Daoy (cell line): ENCODE results near the gene CNNM4. TPM values are rescaled to one million over a fixed set of nuclear protein-coding genes. Genes with fewer than 3 reads are reported as not detected.

ENCODE experiments used
- DNase-seq: peaks from one replicate; pipeline ENCODE4 v3.0.0-alpha.2; 2015; ENCODE audit warnings: low read depth
- total RNA-seq: library from RNA; depleted of rRNA; stranded (reverse); fragments of >200 nt; shearing (Covaris generic); gene quantifications from 2 replicates; pipeline ENCODE4 v1.2.3, GENCODE V29; 2014

The CNNM4 gene
- total RNA-seq, 1 experiment from 2014 or later: 2.6 TPM

GRCh38 chr2:96758987-96759386 is 1.7 kb upstream of the CNNM4 start:
- no peak for DNase-seq

- DNase-seq: no peak
These were observed 1.2 kb upstream of the CNNM4 start for GRCh38 chr2:96759548-96759947.

DNA sequence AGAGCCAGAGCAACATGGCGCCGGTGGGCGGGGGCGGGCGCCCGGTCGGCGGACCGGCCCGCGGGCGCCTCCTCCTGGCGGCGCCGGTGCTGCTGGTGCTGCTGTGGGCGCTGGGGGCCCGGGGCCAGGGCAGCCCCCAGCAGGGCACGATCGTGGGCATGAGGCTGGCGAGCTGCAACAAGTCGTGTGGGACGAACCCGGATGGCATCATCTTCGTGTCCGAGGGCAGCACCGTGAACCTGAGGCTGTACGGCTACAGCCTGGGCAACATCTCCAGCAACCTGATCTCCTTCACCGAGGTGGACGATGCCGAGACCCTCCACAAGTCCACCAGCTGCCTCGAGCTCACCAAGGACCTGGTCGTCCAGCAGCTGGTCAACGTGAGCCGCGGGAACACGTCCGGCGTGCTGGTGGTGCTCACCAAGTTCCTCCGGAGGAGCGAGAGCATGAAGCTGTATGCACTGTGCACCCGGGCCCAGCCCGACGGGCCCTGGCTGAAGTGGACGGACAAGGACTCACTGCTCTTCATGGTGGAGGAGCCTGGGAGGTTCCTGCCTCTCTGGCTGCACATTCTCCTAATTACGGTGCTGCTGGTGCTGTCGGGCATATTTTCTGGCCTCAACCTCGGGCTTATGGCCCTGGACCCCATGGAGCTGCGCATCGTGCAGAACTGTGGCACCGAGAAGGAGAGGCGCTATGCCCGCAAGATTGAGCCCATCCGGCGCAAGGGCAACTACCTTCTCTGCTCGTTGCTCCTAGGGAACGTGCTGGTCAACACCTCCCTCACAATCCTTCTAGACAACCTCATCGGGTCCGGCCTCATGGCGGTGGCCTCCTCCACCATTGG is 507 bp downstream of the CNNM4 start:
- no peak for DNase-seq

DNA sequence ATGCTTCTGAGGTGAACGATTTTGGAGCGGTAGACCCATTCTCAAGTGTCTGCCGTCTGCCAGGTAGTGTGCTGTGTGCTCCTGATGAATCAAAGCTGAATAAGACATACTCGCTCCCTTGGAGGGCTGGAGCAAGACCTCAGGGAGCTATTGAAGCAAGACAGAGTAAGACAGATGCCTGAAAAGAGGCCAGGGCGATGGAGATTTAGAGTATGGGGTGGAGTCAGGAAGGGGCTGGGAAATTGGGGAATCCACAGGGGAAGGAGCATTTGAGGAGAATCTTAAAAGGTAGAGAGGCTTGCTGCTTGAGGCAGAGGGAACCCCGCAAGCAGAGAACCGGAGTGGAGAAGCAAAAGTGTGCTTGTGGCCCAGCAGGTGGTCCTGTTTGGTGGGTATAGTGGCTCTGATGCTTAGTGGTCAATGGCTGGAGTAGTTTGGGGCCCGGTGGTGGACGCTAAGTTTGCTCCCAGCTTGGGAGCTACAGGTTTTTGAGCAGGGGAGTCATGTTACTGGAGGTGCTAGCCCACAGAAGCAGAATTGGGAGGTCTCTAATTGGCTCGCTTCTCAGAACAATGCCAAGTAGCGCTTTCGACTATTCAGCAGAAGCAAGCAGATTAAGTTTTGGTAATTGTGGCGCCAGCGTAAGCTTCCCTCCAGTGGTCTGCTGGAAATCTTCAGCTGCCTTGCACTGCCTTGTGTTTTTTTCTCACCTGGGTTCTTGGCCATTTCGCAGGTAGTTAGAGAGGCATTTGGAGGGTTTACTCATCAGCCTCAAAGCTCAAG is 2.0 kb downstream of the CNNM4 start:
- no peak for DNase-seq

DNA sequence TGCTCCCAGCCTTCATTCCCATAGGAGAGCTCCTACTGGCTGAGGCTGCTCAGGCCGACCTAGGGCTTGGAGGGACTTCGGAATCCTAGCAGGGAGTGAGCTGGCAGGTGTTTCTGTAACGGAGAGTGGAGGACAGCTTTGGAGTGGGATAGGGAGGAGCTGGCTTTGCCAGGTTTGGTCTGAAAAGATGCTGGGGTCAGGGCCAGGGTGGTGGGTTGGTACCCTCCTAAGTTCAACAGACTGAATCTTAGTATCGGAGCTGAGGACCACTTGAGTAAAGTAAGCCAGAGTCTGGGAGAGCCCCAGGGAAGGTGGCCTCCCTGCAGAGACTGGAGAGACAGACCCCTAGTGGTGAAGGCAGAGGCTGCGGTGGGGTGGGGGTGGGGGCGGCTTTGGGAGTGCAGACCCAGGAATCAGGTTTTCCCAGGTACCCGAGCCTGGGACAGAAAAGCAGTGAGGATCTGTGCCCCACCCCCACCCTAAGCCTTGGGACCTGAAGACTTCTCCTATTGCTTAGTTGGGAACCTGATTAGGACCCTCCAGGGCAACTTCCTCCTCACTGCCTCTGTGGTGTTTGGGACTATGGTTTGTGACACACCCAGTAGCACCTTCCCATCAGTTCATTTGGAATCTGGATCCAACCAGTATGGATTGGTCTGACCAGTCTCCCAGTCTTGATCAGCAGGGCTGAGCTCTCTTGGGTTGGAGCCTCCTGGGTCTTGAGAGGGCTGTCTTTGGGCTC is 3.0 kb downstream of the CNNM4 start:
- DNase-seq: no peak

GRCh38 chr2:96764253-96764637 is 3.5 kb downstream of the CNNM4 start:
- DNase-seq: no peak

GRCh38 chr2:96767135-96767871 is 6.6 kb downstream of the CNNM4 start:
- no peak for DNase-seq

GRCh38 chr2:96768083-96768561 is 7.4 kb downstream of the CNNM4 start:
- no peak for DNase-seq

GRCh38 chr2:96769814-96770213 is 9.1 kb downstream of the CNNM4 start:
- DNase-seq: no peak

DNA sequence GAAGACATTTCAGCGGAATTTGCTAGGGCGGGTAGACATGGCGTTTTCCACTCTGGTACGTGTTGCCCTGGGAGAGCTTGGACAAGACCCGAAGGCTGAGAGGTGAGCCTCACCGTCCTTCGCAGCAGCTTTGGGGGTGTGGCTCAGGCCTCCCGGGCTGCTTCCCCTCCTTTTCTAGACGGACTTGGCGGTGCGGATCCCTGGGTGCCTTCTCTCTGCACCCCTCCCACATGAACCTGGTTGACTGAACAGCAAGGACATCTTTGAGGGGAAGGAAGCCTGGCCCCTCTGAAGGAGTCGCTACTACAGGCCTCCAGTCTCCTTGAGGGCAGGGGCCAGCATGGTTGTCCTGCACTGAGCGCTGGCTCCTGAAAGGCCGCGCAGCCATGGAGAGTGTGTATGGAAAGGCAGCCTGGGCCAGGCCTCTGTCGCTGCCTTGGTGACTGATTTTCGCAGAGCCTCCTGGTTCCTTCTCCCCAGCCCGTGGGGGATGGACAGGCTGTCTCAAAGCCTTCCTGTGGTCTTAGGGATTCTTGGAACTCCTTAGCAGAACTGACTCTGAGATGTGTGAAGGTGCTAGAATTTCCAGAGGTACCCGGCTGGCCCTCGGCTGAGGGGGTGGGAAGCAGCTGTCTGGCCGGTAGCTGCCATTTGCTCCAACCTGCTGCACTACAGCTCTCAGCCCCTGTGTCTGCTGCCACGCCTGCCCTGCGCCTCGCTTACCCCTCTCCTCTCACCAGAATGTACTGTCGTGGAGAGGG is 9.9 kb downstream of the CNNM4 start:
- DNase-seq: no peak

DNA sequence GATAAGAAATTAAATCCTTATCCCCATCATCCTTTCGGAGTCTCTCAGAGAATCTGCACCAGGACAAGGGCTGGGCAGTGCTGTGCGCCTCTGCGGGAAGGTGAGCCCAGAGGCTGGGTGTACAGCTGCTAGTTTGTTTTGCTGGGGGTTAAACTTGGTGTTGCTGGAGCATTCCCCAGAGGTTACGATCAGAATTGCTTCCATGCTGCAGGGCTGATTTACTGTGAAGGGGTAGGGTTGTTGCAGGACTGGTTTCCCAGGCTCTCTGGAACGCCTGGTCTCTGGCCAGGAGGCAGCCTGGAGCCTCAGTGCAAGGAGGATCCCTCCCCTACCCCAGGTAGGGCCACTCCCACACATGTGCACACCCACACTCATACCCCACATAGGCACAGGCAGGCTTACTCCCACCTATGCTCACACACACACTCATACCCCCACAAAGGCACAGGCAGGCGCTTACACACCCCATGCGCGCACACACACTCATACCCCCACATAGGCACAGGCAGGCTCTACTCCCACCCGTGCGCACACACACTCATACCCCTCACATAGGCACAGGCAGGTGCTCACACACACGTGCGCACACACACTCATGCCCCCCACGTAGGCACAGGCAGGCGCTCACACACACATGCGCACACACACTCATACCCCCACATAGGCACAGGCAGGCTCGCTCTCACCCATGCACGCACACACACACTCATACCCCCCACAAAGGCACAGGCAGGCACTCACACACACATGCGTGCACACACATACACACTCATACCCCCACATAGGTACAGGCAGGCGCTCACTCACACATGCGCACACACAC is 11.3 kb downstream of the CNNM4 start:
- no peak for DNase-seq

DNA sequence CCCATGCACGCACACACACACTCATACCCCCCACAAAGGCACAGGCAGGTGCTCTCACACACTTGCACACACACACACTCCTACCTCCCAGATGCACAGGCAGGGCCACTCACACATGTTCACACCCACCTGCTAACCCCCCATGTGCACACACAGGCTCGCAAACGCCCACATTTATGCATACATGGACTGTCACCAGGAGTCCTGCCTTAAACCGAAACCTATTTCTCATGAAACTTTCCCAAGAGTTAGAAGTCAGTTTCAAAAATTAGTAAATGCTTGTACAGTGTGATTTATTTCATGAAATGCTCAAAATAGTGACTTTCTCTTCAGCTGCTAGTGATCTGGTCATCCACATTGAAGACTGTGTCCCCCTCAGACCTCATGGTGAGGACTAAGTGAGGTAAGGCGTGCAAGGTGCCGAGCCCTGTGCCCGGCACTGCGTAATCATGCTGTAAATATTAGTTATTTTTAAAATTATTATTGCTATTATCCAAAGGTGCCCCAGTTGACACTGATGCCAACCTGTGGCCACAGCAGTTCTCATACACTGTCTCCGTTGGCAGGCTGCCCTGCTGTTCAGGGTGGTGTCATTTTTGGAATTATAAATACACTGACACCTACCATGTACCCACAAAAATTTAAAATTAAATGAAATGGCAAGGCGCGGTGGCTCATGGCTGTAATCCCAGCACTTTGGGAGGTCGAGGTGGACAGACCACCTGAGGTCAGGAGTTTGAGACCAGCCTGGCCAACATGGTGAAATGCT is 12.4 kb downstream of the CNNM4 start:
- DNase-seq: no peak

- DNase-seq: no peak
These were observed 13.2 kb downstream of the CNNM4 start for GRCh38 chr2:96773922-96774321.

DNA sequence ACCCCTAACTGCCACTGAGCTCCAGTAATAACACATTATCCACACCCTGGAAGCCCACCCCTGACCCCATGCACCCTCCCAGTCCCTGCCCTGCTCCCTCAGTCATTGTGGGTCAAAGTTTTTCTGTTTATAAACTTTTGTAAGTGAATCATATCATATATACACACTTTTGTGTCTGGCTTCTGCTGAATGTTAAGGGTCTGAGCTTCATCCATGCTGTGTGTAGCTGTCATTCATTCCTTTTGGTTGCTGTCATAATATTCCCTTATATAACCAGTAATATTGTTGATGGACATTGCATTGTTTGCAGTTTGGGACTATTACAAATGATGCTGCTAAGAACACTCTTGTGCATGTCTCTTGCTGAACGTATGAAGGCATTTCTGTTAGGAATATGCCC is 14.5 kb downstream of the CNNM4 start:
- DNase-seq: no peak

- no peak for DNase-seq
These were observed 22.7 kb downstream of the CNNM4 start for GRCh38 chr2:96783388-96783787.

DNA sequence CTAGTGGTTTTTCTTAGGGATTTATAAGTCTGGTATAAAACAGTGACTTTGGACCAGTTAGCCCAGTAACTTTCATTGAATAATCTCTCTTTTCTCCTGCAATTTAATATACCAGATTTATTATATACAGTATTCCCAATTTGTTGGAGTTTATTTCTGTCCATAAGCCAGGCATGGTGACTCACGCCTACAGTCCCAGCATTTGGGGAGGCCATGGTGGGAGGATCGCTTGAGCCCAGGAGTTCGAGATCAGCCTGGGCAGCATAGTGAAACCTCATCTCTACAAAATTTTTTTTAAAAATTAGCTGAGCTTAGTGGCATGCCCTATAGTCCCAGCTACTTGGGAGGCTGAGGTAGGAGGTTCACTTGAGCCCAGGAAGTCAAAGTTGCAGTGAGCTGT is 26.7 kb downstream of the CNNM4 start:
- peak; percentile 47 for DNase-seq

DNA sequence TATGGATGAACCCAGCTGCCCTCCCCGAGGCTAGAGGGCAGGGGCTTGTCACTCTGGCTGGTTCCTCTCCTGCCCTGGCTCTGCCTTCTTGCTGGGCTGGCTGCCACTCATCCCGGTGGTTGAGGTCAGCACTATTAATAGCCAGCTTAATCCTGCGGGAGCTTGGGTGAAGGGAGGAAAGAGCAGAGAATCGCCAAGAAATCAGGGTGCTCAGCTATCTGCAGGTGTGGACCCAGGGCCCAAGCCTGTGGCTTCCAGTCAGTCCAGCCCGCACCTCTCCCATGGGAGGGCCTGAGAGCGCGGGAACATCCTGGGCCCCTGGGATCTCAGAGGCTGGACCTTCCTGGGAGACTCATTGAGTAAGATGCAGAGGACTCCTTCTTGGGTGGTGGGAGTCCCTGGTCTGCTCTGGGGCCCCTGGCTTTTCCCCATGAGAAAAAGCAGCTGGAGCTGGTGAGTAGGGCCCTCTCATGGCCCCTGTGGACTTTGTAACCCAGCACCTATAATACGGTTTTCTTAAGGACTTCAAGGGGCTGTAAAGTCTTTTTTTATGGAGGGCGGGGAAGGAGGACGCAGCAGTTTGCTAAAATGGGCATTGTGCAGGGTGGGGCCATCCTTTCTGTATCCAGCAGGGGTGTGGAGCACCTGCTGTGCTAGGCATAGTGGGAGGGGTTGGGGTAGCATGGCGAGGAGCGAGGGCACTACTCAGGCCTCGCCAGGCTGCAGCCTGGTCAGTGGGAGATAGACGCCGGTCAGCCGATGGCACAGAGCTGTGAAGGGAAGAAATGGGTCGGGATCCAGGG is 27.9 kb downstream of the CNNM4 start:
- no peak for DNase-seq

DNA sequence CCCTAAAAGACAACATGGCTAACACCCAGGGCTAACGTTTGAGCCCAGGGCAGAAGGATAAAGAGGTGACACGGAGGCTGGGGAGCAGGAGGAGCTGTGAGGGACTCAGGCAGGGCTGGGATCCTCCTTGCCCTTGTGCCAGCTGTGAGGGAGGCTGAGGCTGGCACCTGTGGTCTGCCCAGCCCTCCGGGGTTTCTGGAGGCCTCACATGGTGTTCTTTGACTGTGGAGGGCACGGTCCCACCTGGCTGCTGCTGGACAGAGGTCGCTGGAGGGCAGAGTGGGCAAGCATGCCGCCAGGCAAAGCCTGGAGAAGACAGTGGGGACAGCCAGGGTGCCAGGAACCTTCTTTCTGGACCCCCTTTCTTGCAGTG is 28.5 kb downstream of the CNNM4 start:
- DNase-seq: no peak
